ENCODE measurements around the gene SNX8. TPM values are rescaled to one million over a fixed set of nuclear protein-coding genes. Genes with fewer than 3 reads are reported as not detected.
A peak's percentile ranks its signal among the peaks of the same experiment; 100 is the strongest.

The SNX8 gene
- total and polyA plus RNA-seq, 8 donors, result 7.1 to 16.1 (median 11.7) TPM

DNA sequence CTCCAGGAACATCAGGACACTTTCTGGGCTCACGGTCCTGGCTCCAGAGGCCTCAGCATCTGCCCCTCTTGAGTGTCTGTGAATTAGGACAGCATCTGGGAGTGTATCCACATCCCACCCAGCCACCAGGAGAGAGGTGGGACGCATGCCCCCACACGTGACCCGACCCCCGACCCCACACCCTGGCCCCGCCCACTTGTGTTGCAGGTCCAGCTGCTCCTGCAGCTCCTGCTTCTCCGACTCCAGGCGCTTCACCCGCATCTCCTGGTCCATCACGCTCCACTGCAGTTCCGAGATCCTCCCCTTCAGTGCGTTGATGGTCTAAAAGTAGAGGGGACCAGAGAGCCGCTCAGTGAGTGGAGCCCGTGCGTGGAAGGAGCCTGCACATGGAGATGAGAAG is 95.1 kb downstream of the SNX8 start:
- Histone ChIP-seq H3K27me3 (no peaks in the 10 kb centered on the region), H3K36me3 (peaks cover 0 to 9% (median 3%) of the 10 kb centered on the region in 3 donors), H3K4me3 (no peak overlapping the region), H3K9me3 (no peaks in the 10 kb centered on the region), H3K4me1 (no peaks in the 10 kb centered on the region), H3K27ac (no peak overlapping the region)
- TF ChIP-seq, protein P1, sequence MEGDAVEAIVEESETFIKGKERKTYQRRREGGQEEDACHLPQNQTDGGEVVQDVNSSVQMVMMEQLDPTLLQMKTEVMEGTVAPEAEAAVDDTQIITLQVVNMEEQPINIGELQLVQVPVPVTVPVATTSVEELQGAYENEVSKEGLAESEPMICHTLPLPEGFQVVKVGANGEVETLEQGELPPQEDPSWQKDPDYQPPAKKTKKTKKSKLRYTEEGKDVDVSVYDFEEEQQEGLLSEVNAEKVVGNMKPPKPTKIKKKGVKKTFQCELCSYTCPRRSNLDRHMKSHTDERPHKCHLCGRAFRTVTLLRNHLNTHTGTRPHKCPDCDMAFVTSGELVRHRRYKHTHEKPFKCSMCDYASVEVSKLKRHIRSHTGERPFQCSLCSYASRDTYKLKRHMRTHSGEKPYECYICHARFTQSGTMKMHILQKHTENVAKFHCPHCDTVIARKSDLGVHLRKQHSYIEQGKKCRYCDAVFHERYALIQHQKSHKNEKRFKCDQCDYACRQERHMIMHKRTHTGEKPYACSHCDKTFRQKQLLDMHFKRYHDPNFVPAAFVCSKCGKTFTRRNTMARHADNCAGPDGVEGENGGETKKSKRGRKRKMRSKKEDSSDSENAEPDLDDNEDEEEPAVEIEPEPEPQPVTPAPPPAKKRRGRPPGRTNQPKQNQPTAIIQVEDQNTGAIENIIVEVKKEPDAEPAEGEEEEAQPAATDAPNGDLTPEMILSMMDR (IDR thresholded peaks at IDR 0.05), result no peak
- FAIRE-seq (no peak), DNase-seq (no peak), ATAC-seq (no peak)
- WGBS, 2 donors, result 85 to 94% methylated on average over 15 of the region's 15 CpGs
- intact Hi-C loops (cut with DNase I), result loop anchor here in 2 of 3 donors (10.0 kb wide), 2 partner anchors 554 to 634 kb away; no protein-coding TSS in a partner anchor

DNA sequence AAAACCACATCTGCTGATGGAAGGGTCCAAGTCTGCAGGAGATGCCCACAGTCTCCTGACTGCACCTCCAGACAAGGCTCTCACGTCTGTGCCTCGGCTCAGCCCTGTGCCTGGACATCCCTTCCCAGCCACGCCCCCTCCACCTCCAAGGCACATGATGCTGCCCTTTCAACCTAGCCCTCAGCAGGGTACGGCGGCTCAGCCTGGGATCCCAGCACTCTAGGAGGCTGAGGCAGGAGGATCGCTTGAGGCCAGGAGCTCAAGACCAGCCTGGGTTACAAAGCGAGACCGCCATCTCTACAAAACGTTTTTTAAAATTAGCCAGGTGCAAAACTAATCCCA is 95.8 kb downstream of the SNX8 start:
- Histone ChIP-seq H3K9me3 (no peaks in the 10 kb centered on the region), H3K27ac (no peak overlapping the region), H3K4me1 (no peaks in the 10 kb centered on the region), H3K4me3 (no peak overlapping the region), H3K27me3 (no peaks in the 10 kb centered on the region), H3K36me3 (peaks cover 0 to 9% (median 3%) of the 10 kb centered on the region in 3 donors)
- DNase-seq, result no peak
- WGBS, 2 donors, result 84 to 88% methylated on average over 9 of the region's 9 CpGs
- no peak for FAIRE-seq
- TF ChIP-seq, protein P1 (IDR thresholded peaks at IDR 0.05), result no peak
- no peak for ATAC-seq
- intact Hi-C loops (cut with DNase I), result loop anchor here in 2 of 3 donors (10.0 kb wide), 2 partner anchors 554 to 634 kb away; no protein-coding TSS in a partner anchor

DNA sequence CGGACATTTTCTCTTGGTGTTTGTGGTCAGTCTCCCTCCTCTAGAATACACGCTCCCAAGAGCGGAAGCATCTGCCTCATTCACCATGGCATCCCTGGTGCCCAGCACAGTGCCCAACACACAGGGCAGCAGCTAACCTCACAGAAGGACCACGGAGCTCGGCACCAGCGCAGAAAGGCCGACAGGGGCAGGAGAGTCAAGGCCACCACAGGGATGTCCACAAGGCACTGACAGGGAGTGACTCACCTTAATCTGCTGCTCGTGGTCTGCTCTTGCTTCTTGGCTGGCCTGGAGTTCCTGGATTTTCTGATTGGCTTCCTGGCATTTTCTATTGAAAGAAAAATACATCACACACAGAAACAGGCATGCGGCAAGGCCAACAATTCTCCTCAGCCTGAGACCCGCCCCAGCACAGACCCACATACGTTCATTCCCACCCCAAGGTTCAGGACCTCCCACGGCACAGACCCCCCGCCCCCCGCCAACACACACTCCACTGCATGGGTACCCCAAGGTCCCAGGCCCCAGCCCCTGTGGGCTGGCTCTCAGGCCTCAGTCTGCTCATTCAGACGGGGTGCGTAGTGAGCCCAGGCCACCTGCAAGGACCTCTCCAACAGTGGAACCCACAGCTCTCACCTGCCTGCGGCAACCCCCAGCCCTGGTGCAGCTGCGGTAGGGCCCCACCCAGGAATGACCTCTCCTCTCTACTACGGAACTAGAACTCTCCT is 96.4 kb downstream of the SNX8 start:
- Histone ChIP-seq H3K36me3 (peaks cover 0 to 10% (median 3%) of the 10 kb centered on the region in 3 donors), H3K9me3 (no peaks in the 10 kb centered on the region), H3K27me3 (no peaks in the 10 kb centered on the region), H3K27ac (no peak overlapping the region), H3K4me1 (no peaks in the 10 kb centered on the region), H3K4me3 (no peak overlapping the region)
- intact Hi-C loops (cut with DNase I), result loop anchor here in 2 of 3 donors (10.0 kb wide), 2 partner anchors 553 to 633 kb away; no protein-coding TSS in a partner anchor
- TF ChIP-seq, protein P1 (IDR thresholded peaks at IDR 0.05), result no peak
- FAIRE-seq (no peak), DNase-seq (peak in 1 of 6 donors; percentile 40), ATAC-seq (no peak)
- 87 to 89% methylated on average over 19 of the region's 19 CpGs for WGBS, 2 donors

DNA sequence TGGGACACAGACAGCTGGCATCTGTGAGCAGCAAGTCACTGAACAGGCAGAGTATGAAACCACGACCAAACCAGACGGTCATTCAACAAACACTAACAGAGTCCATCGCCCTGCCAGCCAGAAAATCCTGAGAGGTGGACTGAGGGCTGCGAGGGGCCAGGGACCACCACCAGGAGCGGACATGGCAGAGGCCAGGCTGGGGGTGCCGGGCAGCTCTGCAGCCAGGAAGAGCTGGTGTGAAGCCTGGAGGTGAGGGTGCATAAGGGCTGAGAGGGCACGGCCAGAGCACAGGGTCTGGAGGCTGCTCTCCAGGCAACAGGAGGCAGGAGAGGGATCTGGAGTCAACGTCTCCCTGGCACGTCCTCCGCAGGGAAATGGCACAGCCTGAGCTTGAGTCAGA is 97.0 kb downstream of the SNX8 start:
- Histone ChIP-seq H3K36me3 (peaks cover 0 to 17% (median 3%) of the 10 kb centered on the region in 3 donors), H3K4me1 (no peaks in the 10 kb centered on the region), H3K9me3 (no peaks in the 10 kb centered on the region), H3K27me3 (no peaks in the 10 kb centered on the region), H3K4me3 (no peak overlapping the region), H3K27ac (no peak overlapping the region)
- TF ChIP-seq, protein P1 (IDR thresholded peaks at IDR 0.05), result no peak
- DNase-seq (no peak), ATAC-seq (no peak), FAIRE-seq (no peak)
- intact Hi-C loops (cut with DNase I), result loop anchor here in 2 of 3 donors (10.0 kb wide), 2 partner anchors 552 to 632 kb away; no protein-coding TSS in a partner anchor
- 83 to 95% methylated on average over 10 of the region's 10 CpGs for WGBS, 2 donors

DNA sequence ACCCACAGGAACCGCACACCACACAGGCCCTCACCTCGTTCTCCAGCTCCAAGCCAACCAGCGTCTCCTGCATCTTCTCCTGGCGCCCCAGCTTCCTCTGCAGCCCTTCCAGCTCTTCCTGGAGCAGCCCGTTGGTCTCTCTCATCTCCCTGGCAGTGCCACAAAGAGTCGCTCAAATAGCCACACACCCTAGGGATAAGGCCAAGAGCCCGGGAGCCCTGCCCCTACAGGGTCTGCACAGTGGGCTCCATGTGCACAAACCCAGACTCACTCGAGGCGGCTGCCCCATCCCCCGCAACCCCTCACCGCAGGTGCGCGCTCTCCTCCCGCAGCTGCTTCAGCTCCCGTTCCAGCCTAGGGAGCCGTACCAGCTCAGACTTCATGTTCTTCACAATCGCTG is 98.4 kb downstream of the SNX8 start:
- Histone ChIP-seq H3K4me1 (no peaks in the 10 kb centered on the region), H3K36me3 (peaks cover 0 to 17% (median 3%) of the 10 kb centered on the region in 3 donors), H3K9me3 (no peaks in the 10 kb centered on the region), H3K27ac (no peak overlapping the region), H3K27me3 (no peaks in the 10 kb centered on the region), H3K4me3 (no peak overlapping the region)
- FAIRE-seq, result no peak
- peak in 1 of 6 donors; percentile 54 for DNase-seq
- 93 to 94% methylated on average over 17 of the region's 17 CpGs for WGBS, 2 donors
- intact Hi-C loops (cut with DNase I), result loop anchor here in 2 of 3 donors (10.0 kb wide), 2 partner anchors 551 to 631 kb away; no protein-coding TSS in a partner anchor
- ATAC-seq, result no peak
- TF ChIP-seq, protein P1 (IDR thresholded peaks at IDR 0.05), result no peak
